CD4-positive, alpha-beta T cell treated with Interferon alpha-2 for 1 hour (primary cell): ENCODE results near the gene CECR2.
"Not testable (repeated sequence)": the region's sequence is repeated elsewhere in the genome, so short reads cannot be mapped to it uniquely, and the experiment has no call there.

Experiments used
- DNase-seq, 2 donors: peaks; one replicate each; pipeline ENCODE4 v3.0.0-alpha.2; 2020 to 2022

Gene CECR2

DNA sequence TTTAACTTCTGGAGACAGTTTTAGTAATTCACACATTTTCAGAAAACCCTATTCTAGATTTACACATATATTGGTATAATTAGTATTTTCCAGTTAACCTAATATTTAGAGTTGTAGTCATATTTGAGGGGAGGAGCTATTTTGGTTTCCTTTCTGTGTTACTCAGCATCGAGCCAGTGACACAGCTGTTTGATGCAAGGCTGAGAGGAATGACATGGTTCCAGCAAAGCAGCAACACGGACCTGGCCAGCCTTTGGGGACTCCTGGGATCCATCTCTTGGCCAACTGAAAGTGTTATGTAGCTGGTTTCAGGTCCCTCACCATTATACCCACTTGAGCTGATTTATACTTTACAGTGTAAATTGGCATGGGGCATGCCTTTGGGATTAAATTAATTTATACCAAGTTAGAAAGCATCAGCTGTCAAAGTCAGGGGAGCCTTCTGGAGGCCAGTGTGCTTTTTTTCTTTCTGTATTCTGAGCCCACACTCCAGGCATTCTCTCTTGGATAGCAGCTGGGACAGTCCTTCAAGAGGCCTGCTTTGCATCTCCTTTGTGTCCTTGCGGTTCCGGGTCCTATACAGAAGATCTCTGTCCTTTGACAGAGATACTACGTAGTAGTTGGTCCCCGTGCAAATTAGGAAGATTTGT lies 102.8 kb downstream of the CECR2 start:
- no peak for DNase-seq

- DNase-seq, result no peak
Observed at GRCh38 chr22:17472932-17473331, 103.7 kb downstream of the CECR2 start.

DNA sequence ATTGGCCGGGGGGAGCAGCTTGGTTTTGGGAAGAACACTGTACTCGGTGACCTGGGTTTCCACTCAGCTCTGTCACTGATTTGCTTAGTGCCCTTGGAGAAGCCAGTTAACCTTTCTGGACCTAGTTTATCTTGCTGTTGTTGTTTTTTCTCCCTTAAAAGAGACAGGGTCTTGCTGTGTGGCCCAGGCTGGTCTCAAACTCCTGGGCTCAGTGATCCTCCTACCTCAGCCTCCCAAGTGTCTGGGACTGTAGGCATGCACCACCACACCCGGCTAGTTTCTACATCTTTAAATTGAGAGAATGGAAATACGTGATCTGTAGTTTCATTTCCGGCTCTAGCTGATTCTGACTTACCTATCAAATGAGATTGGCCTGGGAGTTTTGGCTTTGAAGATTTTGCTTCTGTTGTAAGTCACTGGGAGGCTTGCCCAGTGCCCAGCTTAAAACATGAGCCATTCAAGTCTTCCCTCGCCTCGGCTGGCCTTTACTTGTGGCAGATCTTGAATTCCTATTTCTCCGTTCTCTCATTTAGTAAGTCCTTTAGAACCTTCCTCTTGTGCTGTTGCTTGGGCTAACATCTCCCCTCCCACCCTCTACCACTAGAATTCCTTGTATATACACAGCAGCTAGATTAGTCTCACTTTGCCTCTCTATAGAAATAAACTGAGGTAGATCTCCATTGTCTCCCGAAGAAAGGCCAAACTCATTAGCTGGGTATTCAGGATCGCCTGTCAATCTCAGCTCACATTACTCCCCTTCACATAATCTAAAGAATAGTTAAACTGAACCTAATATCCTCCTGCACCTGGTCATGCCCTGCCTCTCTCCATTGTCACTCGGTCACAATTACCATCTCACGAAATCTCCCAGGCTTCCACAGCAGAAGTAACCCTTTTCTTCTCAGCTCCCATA lies 106.3 kb downstream of the CECR2 start:
- DNase-seq, result no peak

GRCh38 chr22:17476838-17477237 lies 107.6 kb downstream of the CECR2 start:
- DNase-seq, result no peak

DNA sequence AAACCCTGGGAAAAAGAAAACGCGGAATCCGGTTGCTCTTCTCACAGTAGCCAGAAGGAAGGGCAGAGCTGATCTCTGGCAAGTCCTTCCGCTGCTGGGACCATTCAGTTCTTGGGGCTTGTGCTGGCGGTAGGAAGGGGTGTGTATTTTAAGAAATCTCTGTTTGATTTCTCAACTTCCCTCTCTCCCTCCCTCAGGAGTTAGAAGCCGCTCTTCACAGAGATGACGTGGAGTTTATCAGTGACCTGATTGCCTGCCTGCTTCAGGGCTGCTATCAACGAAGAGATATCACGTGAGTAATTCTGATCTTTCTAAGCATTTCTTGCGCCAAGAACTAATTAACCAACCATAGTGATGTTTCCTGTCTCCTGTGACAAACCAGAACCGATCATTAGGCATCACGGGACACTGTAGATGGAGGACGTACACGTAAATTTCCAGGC lies 108.2 kb downstream of the CECR2 start:
- DNase-seq, result peak in 1 of 2 donors; percentile 18

DNA sequence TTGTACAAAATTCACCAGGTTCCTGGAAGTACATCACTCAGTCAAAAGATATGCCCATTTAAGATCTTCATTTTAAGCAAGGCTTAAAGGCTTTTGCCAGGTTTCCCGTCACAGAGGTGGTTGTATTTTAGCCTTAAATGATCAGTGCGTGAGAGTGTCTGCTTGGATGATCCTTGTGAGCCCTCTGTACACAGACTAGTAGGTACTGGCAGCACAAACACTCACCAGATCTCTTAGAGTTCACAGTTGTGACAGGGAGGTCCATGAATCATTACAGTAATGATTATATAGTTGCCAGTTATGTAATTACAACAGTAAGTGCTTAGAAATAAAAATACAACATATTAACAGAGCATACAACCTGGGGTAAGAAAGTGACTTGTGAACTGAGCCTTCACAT lies 109.9 kb downstream of the CECR2 start:
- DNase-seq, result no peak

DNA sequence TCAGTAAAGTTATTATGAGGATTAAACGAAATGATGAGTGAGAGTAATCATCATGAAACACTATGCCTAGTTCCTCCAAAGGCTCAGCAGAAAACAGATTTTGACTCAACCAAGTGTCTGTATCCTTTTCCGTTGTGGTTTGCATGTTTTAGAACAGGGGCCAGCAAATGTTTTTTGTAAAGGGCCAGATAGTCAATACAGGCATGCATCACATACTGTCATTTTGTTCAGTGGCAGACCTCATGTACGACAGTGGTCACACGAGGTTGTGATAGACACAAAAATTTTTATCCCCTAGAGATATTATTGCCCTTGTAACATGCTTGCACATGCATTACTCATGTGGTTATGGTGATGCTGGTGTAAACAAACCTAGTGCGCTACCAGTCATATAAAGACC lies 112.2 kb downstream of the CECR2 start:
- no peak for DNase-seq

- DNase-seq, result no peak
Observed at GRCh38 chr22:17483688-17484372, 114.6 kb downstream of the CECR2 start.

DNA sequence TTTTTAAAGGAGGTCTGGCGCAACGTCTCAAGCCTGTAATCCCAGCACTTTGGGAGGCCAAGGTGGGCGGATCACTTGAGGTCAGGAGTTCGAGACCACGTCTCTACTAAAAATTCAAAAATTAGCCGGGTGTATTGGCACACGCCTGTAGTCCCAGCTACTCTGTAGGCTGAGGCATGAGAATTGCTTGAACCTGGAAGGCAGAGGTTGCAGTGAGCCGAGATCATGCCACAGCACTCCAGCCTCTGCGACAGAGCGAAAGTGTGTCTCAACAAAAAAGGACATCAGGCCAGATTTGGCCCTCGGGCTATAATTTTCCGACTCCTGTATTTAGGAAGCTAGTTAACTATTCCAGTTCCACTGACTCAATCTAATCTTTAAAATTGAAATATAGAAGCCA lies 115.3 kb downstream of the CECR2 start:
- no peak for DNase-seq

DNA sequence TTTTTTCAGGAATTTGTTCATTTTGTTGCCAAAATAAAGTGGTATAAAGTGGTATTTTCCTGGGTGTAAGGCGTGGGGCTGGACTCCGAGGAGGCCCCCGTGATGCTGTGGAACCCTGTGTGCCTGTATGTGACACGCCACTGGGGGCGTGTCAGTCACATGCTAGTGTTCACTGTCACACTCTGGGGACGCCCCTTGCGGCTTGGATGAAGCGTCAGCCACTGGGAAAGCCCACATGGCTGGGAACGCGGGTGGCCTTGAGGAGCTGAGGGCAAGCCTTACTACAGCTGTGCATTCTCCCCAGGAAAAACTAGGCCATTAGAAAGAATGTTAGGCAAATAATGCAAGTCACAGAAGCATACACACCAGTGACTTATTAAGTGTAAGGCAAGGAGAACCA lies 117.1 kb downstream of the CECR2 start:
- no peak for DNase-seq

GRCh38 chr22:17486719-17487118 lies 117.5 kb downstream of the CECR2 start:
- no peak for DNase-seq

GRCh38 chr22:17489101-17489500 lies 119.8 kb downstream of the CECR2 start:
- DNase-seq, result no peak

- no peak for DNase-seq
Observed at GRCh38 chr22:17491090-17491640, 121.9 kb downstream of the CECR2 start.

DNA sequence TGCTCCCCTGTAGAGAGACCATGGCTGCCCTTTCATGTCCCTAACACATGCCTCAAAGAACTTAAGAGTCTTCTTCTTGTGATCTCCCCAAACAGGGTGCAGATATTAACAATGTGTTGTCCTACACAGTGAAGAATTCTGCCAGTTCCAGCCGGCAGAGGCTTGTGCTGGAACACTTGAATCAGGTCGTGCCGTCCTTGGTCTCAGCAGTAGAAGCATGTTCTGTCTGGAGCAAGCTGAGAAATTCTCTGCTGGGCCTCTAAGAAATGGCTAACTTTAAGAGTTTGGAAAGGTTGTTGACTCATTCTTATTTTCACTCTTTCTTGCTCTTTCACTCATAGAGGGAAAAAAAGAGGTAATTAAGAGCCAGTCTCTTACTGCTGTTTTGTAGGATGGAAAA lies 123.0 kb downstream of the CECR2 start:
- DNase-seq, result no peak

DNA sequence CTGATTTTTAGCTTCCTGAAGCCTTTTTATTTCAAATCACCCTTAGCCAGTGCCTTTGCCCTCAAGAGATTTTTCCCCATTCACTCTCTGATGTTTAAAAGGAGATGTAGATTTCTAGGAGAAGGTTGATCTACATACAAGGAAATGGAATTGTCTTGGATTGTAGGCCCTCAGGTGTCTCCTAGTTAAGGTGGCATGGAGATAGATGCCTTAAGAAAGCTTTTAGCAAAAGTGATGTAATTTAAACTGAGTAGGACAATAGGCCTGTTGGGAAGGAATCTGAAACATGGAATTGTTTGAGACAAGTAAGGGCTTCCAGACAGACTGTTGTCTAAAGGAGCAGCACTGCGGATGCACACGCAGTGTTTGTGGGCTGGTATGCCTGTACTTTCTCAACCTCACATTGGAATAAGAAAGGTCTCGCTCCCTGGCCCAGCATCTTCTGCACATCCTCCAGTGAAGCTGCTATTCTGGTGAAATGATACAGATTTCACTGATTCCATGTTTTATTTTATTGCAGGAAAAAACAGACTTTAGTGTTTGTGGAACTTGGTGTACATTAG lies 124.2 kb downstream of the CECR2 start:
- DNase-seq, result no peak

GRCh38 chr22:17496841-17497240 lies 127.6 kb downstream of the CECR2 start:
- DNase-seq, result no peak

DNA sequence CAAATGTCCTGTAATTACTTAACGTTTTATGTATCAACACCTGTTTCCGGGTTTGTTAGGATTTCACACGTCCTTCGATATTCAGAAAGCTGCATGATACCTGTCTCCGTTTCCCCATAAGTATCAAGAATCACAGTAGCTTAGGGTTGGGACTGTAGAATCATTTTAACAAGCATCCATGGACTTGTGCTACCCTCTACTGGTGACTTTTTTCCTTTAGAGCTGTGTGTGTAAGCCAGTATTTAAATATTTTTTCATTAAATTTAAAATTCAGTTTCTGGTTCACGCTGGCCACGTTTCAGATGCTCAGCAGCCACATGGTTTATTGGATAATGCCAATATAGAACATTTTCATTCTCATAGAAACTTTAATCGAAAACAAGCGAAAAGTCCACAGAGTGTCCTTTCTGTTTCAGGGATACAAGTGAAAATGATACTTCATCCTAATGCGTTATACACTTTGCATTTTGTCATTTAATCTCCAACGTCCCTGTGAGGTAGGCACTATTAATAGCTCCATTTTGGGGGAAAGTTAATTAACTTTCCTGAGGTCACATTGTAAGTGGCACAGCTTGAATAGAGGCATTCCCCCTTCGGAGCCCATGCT lies 132.5 kb downstream of the CECR2 start:
- DNase-seq, result peak; percentile 27 to 74

DNA sequence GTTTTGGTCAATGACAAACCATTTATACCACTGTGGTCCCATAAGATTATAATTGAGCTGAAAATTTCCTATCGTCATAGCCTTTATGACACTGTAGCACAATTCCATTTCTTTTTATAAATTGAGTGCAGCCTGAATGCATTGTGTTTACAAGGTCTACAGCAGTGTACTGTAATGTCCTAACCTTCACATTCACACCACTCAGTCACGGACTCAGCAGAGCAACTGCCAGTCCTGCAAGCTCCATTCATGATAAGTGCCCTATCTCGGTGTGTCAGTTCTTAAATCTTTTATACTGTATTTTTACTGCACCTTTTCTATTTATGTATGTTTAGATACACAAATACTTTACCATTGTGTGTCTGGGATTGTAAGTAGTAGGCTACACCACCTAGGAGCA lies 138.8 kb downstream of the CECR2 start:
- DNase-seq, result no peak

- DNase-seq, result no peak
Observed at GRCh38 chr22:17512960-17513359, 143.7 kb downstream of the CECR2 start.

DNA sequence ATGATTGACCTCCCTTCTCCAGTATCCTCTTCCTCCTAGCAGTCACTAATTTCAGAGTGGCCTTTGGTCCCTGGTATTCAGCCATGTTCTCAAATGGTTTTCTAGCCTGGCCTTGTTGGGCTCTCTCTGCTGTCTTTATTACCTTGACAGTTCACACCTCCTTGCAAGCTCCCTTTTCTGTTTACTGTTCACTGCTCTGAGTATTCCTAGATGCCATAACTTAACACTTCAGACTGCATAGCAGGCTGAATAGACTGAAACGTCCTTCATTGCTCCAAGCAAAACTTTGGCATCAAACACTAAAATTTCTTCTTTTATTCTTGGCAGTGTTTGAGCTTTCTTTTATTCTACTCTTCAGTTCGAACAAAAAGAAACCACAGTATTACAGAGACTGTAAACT lies 144.4 kb downstream of the CECR2 start:
- DNase-seq, result no peak

DNA sequence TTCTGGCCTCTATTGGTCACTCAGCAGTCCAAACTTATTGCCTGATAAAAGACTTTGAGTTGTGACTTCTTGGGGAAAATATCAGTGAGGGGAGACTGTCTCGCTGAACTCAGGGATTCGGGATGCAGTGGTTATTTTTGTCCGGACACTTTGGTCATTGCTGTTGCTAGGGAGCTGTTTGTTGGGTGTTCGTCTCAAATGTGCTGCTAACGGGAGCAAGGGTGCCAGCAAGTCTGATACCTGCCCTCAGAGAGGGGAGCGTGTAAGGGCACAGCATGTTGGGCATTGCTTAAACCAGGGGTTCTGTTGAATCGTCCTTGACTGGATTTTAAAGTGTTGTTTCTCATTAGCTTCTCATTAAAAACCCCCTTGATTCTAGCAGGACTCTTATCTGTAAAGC lies 144.8 kb downstream of the CECR2 start:
- no peak for DNase-seq

DNA sequence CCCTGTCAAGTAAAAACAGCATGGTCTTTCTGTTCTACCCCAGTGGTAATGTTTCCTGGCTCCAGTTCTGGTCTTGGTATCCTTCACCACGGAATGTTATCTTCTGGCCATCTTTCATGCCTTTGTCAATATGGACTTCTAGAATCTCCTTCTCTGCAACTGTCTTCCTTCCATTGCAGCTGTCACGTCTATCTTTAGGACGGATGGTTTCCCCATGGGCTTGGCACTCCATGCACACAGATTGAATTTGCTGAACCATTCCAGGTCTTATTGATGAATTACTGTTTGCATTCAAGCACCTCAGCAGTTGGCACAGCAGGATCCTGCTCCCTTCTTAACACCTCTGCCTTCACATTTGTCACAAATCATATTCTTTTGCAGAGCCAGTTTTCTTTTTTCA lies 149.1 kb downstream of the CECR2 start:
- DNase-seq, result no peak

DNA sequence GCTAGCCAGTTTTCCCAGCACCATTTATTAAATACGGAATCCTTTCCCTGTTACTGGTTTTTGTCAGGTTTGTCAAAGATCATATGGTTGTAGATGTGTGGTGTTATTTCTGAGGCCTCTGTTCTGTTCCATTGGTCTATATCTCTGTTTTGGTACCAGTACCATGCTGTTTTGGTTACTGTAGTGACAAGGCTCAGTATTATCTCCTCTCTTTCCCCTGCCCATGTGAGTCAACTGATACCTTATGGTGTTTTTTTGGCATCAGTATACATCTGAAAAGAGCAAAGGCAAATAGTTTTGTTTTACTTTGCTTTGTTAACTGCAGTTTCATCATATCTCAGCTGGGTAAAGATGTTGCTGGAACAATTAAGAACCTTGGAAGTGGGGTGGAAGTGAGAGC lies 152.7 kb downstream of the CECR2 start:
- DNase-seq, result not testable (repeated sequence)
